ENCODE measurements around the gene MED9.

The MED9 gene

GRCh38 chr17:17537311-17538099, 60.7 kb downstream of the MED9 start:
- DNase-seq (ENCODE audit: low read depth in 3 of 3): no peak

GRCh38 chr17:17538417-17539391, 61.9 kb downstream of the MED9 start:
- no peak for DNase-seq (ENCODE audit: low read depth in 3 of 3)

GRCh38 chr17:17539591-17539990, 62.8 kb downstream of the MED9 start:
- DNase-seq (ENCODE audit: low read depth in 3 of 3): no peak

- DNase-seq (ENCODE audit: low read depth in 3 of 3): no peak
Measured at GRCh38 chr17:17540278-17540906, 63.6 kb downstream of the MED9 start.

- no peak for DNase-seq (ENCODE audit: low read depth in 3 of 3)
Measured at GRCh38 chr17:17540935-17541639, 64.3 kb downstream of the MED9 start.

- DNase-seq (ENCODE audit: low read depth in 3 of 3): no peak
Measured at GRCh38 chr17:17541640-17542001, 64.8 kb downstream of the MED9 start.
